GM21526 (cell line): ENCODE results near the gene BPIFA3.
"Not testable (repeated sequence)": the region's sequence is repeated elsewhere in the genome, so short reads cannot be mapped to it uniquely, and the experiment has no call there.

Experiments used
- ATAC-seq: cut with Tn5 transposase; IDR thresholded peaks from one replicate; pipeline ENCODE4 v1.9.1; 2021; ENCODE audit warnings: moderate library complexity; ENCODE audit not compliant: unreplicated experiment, low FRiP score

Gene BPIFA3

DNA sequence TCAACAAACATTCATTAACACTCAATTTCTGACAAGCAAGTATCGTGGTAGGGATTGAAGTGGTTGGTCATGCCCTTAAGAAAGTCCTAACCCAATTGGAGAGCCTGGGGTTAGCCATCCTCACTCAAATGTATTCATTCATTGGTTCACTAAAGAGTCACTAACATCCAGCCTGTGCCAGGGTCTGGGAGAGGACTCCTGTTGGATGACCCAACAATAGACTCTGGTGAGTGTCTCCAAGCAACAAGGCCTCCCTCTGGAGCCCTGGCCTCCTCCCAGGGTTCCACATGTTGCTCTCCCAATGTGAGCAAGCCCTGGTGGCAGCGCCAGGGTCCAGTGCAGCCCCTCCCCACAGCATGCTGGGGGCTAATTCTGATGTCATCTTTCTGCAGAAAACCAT, at the start of gene BPIFA3:
TSS of gene BPIFA3 (plus strand) at position 301 of the 400 bp plus-strand sequence. CDS start 185 bp downstream, outside the sequence.
- ATAC-seq, result no peak

GRCh38 chr20:33167859-33168258, 49.3 kb upstream of the BPIFA3 start, which contains the start of gene BPIFA2:
BPIFA2 (plus strand) TSS chr20:33168159; CDS start chr20:33169146, 987 bp downstream.
- ATAC-seq, result no peak

- ATAC-seq, result no peak
Measured at GRCh38 chr20:33169176-33169794, 47.9 kb upstream of the BPIFA3 start.

GRCh38 chr20:33172781-33173180, 44.4 kb upstream of the BPIFA3 start:
- ATAC-seq, result no peak

- ATAC-seq, result no peak
Measured at GRCh38 chr20:33175123-33175522, 42.0 kb upstream of the BPIFA3 start.

GRCh38 chr20:33176101-33176500, 41.1 kb upstream of the BPIFA3 start:
- no peak for ATAC-seq

DNA sequence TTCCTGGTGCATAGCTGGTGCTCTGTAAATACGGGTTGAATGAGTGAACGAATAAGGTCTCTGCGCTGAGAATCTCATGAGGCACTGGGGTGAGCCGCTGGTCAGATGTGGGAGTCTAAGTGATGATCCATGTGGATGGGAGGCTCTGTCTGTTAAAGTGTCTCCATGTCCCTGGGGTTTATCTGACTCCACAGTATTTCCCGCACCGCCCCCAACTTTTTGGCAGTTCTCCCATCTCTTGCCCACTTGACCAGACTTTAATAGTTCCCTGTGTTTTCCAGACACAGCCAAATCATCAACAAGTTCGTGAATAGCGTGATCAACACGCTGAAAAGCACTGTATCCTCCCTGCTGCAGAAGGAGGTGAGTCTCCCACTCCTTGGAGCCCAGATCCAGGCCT, 39.3 kb upstream of the BPIFA3 start:
- no peak for ATAC-seq

GRCh38 chr20:33178726-33179125, 38.4 kb upstream of the BPIFA3 start:
- ATAC-seq, result no peak

DNA sequence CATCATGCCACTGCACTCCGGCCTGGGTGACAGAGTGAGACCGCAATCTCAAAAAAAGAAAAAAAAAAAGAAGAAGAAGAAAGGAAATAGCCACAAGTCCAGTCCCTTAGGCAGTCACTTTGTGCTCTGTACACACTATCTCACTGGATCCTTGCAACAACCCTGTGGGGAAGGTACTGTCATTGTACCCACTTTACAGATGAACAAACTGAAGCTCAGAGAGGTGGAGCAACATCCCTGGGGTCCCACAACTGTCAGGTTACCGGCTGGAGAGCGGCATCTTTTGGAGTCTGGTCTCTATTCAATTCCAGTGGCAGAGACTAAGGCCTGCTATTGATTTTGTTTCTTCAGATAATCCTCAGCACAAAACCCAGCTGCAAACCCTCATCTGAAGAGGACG, 37.0 kb upstream of the BPIFA3 start:
- ATAC-seq, result no peak

- no peak for ATAC-seq
Measured at GRCh38 chr20:33181482-33182093, 35.6 kb upstream of the BPIFA3 start.

- ATAC-seq, result no peak
Measured at GRCh38 chr20:33183312-33183711, 33.8 kb upstream of the BPIFA3 start.

- ATAC-seq, result not testable (repeated sequence)
Measured at GRCh38 chr20:33185031-33185590, 32.0 kb upstream of the BPIFA3 start.

GRCh38 chr20:33187491-33187890, 29.7 kb upstream of the BPIFA3 start:
- no peak for ATAC-seq

DNA sequence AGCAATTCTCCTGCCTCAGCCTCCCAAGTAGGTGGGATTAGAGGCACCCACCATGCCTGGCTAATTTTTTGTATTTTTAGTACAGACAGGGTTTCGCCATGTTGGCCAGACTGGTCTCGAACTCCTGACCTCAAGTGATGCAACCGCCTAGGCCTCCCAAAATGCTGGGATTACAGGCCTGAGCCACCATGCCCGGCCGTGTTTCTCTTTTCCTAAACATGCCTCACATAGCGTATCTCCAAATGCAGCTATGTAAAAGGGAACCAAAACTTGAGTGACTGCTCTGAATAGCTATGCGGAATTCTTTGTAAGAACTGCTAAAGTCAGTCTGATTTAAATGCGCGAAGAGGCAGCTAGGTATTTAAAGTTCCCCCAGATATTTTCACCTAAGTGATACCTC, 28.7 kb upstream of the BPIFA3 start:
- ATAC-seq, result no peak

DNA sequence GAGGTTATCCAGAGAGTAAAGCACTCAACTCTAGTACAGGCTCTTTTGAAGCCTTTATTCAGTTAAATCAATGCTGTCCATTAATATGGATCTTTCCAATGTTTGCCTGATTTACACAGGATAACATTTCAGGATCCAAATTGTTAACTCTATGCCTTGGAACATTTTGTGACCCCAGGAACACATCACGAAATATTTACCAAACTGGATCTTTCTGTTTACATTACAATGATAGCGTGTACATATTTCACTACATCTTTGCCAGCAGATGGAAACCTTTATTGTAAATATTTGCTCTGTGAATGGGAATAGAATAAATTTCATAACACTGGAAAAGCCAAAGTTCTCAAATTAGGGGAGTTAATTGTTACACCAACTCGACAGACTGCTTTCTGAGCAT, 25.7 kb upstream of the BPIFA3 start:
- ATAC-seq, result no peak

- ATAC-seq, result no peak
Measured at GRCh38 chr20:33191955-33192354, 25.2 kb upstream of the BPIFA3 start.

GRCh38 chr20:33192912-33193501, 24.1 kb upstream of the BPIFA3 start:
- ATAC-seq, result no peak

DNA sequence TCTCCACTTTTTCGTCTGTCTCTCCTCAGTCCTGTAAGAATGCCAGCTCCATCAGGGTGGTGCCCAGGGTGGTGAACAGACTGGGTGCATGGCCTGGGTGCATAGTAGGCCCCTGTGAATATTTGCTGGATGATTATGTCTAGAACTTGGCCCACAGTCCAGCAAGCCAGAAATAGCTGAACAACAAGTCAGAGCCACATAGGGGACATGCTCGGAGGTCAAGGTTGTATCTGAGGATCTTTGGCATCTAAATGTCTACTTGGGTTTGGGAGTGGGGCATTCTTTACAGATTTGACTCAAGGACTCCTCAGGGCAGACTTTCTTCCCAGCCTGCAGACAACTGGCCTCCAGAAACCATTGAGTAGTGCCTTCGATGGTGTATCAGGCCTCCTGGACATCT, 18.1 kb upstream of the BPIFA3 start:
- ATAC-seq, result no peak

DNA sequence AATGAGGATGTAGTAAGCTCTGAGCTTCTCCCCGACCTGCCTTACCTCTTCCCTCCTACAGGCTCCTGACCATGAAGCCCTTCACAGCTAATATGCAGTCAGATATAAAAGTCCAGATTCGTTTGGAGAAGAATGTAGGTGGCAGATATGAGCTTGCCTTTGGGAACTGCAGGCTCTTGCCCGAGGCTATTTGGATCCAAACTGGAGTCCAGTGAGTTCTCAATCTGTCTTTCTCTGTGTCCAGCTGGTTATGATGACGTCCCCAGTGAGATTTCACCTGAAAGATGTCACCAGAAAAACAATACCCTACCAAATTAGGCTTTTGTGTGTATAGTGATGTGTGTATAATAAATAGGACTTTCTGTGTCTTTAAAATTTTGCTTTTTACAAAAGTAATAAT, 14.7 kb upstream of the BPIFA3 start:
- ATAC-seq, result no peak

DNA sequence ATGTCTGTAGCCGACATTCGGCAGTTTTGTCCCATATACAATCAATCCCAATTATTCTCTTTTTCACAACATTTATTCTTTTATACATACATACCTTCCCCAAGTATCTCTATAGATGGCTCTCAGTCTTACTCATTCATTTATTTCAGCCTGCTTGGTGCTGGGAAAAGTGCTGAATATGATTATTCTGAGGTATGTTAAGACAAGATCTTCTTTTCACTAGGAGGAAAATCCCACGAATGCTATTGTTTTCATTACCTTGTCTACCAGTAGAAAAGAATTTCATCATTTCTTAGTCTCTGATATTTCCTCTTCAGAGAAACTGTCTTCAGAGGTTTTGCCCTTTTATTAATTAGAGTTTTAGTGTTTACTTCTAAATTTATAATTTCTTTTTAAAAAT, 13.7 kb upstream of the BPIFA3 start:
- ATAC-seq, result no peak

DNA sequence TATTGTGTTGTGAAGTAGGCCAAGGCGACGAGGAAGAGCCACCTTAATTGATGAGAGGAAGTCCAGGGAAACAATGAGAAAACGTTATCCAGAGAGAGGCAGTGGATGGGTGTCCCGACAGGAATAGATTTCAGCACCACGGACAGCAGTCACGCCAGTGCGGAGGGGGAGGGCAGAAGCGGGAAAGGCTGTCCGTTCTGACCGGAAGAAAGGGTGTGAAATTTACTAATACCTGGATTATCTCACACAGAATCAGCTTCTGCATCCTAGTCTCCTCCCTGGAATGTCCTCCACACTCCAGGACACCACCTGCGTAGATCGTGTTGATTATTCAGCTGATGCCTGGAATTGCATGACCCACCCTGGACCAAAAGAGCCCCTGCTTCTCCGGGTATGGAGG, 7.4 kb upstream of the BPIFA3 start:
- no peak for ATAC-seq

- ATAC-seq, result no peak
Measured at GRCh38 chr20:33210371-33210770, 6.8 kb upstream of the BPIFA3 start.
